Pericardium fibroblast (primary cell): Measurements from ENCODE around the gene OR5V1. TPM values are rescaled to one million over a fixed set of nuclear protein-coding genes. Genes with fewer than 3 reads are reported as not detected.

ENCODE experiments used
- total RNA-seq: library from RNA; depleted of rRNA; stranded (reverse); fragments of >200 nt; gene quantifications from 2 replicates; pipeline ENCODE4 v1.2.3, GENCODE V29; 2015

Gene OR5V1
- not detected in 2 replicates for total RNA-seq

GRCh38 chr6:29368765-29369164 is at the start of gene OR5V1:
Gene OR5V1 (minus strand): TSS chr6:29368865. CDS start chr6:29356195, 12,670 bp downstream.

GRCh38 chr6:29414588-29414987 is 45.9 kb upstream of the OR5V1 start, which contains the start of gene OR12D1:
Gene OR12D1 (plus strand): TSS chr6:29414928.

GRCh38 chr6:29395331-29395730 is 26.7 kb upstream of the OR5V1 start, which contains the start of gene OR12D2:
Gene OR12D2 (plus strand): TSS chr6:29395631. CDS start chr6:29396700, 1,069 bp downstream.

GRCh38 chr6:29375191-29375590 is 6.5 kb upstream of the OR5V1 start, which contains the start of gene OR12D3:
Gene OR12D3 (minus strand): TSS chr6:29375291. CDS start chr6:29375287, 4 bp downstream.

Other genes starting within 250 kb of the OR5V1 start
- not detected in 2 replicates for gene OR2J2, start 198.0 kb downstream of the OR5V1 start, total RNA-seq
- not detected in 2 replicates for gene OR14J1, start 67.2 kb downstream of the OR5V1 start, total RNA-seq
- gene OR12D3, start 6.4 kb upstream of the OR5V1 start, total RNA-seq = not detected in 2 replicates
- not detected in 2 replicates for gene OR12D2, start 26.8 kb upstream of the OR5V1 start, total RNA-seq
- not detected in 2 replicates for gene OR12D1, start 46.1 kb upstream of the OR5V1 start, total RNA-seq
- not detected in 2 replicates for gene OR10C1, start 70.4 kb upstream of the OR5V1 start, total RNA-seq
- gene OR11A1, start 88.2 kb upstream of the OR5V1 start, total RNA-seq = not detected in 2 replicates
- gene OR2H1, start 88.3 kb upstream of the OR5V1 start, total RNA-seq = not detected in 2 replicates
- gene MAS1L, start 119.1 kb upstream of the OR5V1 start, total RNA-seq = not detected in 2 replicates
- gene UBD, start 190.9 kb upstream of the OR5V1 start, total RNA-seq = not detected in 2 replicates
- not detected in 2 replicates for gene OR2H2, start 216.3 kb upstream of the OR5V1 start, total RNA-seq